Measurements from ENCODE around the gene EPB41L2. TPM values are rescaled to one million over a fixed set of nuclear protein-coding genes. Genes with fewer than 3 reads are reported as not detected.
"Not testable (repeated sequence)": the region's sequence is repeated elsewhere in the genome, so short reads cannot be mapped to it uniquely, and the experiment has no call there.

The EPB41L2 gene
- total RNA-seq, 2 donors from 2014 or later: 160 to 189 TPM

DNA sequence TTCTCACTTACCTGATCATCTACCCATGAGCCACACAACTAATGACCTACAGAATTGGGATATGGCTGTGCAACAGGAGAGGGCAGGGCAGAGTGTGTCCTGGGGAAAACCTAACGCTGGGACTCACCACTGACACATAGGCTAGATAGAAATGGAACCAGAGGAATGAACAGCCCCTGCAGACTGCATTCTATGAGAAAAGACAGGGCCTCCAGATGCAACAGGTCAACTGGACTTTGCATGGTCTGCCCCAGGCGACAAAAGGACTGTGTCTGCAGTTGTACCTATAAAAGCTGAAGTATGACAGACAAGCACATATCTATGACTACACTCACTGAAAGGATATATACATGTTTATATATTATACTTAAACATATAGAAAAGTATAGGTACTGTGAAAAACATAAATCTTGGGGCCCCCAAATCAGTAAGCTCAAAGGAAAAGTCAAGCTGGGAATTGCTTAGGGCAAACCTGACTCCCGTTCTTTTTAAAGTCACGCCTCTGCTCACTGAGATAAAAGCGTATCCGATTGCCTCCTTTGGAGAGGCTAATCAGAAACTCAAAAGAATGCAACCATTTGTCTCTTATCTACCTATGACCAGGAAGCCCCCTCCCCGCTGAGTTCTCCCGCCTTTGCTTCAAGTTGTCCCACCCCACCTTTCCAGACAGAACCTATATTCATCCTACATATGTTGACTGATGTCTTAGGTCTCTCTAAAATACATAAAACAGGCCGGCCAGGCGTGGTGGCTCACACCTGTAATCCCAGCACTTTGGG is 68.5 kb downstream of the EPB41L2 start:
- peak overlapping the region; percentile 90 for H3K27ac Mint-ChIP-seq
- Histone ChIP-seq H3K4me3 (ENCODE audit: low read length) (peak overlapping the region; percentile 10), H3K36me3 (ENCODE audit: control insufficient read depth, insufficient read depth, low read length) (peaks cover 15% of the 10 kb centered on the region), H3K9me3 (ENCODE audit: control insufficient read depth, low read length) (peaks cover 20% of the 10 kb centered on the region), H3K27ac (ENCODE audit: low read depth, low read length) (no peak overlapping the region), H3K4me1 (ENCODE audit: control insufficient read depth, insufficient read depth, low read length) (peaks cover 3% of the 10 kb centered on the region), H3K9ac (ENCODE audit: extremely low read depth, low read length, poor library complexity, severe bottlenecking) (no peak overlapping the region), H3K27me3 (ENCODE audit: control insufficient read depth, insufficient read depth, low read length, poor library complexity, severe bottlenecking) (no peaks in the 10 kb centered on the region)
- H3K9me3 Mint-ChIP-seq: peaks cover 10% of the 10 kb centered on the region
- H3K36me3 Mint-ChIP-seq (ENCODE audit: low read depth): peaks cover 9% of the 10 kb centered on the region
- H3K27me3 Mint-ChIP-seq (ENCODE audit: insufficient read depth): no peaks in the 10 kb centered on the region
- peak; percentile 67 for DNase-seq
- H3K4me1 Mint-ChIP-seq: peaks cover 67% of the 10 kb centered on the region
- WGBS, 2 experiments (ENCODE audit: insufficient coverage in 1 of 2, insufficient read length in 1 of 2): 57 to 81% methylated on average over 6 to 10 of the region's 10 CpGs
- H3K4me3 Mint-ChIP-seq: peak overlapping the region; percentile 11
- TF ChIP-seq, protein P1, sequence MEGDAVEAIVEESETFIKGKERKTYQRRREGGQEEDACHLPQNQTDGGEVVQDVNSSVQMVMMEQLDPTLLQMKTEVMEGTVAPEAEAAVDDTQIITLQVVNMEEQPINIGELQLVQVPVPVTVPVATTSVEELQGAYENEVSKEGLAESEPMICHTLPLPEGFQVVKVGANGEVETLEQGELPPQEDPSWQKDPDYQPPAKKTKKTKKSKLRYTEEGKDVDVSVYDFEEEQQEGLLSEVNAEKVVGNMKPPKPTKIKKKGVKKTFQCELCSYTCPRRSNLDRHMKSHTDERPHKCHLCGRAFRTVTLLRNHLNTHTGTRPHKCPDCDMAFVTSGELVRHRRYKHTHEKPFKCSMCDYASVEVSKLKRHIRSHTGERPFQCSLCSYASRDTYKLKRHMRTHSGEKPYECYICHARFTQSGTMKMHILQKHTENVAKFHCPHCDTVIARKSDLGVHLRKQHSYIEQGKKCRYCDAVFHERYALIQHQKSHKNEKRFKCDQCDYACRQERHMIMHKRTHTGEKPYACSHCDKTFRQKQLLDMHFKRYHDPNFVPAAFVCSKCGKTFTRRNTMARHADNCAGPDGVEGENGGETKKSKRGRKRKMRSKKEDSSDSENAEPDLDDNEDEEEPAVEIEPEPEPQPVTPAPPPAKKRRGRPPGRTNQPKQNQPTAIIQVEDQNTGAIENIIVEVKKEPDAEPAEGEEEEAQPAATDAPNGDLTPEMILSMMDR (conservative IDR thresholded peaks at IDR 0.05): no peak

DNA sequence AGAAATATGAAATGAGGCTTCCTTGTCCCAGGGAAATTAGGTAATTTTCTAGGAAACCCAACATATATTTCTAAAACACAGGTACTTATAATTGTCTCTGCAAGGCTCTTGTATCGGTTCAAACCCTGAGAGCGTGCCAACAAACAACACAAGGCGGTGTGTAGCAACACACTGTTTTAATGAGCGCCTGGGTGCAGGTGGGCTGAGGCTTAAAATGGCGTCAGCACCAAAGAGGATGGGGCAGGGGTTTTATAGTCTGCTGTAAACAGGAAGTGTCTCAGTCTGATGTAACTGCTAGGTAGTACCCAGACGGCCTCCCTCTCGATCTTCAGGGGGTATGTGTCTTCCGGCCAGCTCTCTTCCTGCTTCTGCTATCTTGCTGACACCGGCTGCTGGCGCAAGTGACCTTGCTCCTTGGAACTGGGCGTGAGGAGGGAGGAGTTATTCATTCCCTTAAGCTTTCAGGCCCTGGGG is 69.7 kb downstream of the EPB41L2 start:
- 75 to 81% methylated on average over 6 to 11 of the region's 11 CpGs for WGBS, 2 experiments (ENCODE audit: insufficient coverage in 1 of 2, insufficient read length in 1 of 2)

DNA sequence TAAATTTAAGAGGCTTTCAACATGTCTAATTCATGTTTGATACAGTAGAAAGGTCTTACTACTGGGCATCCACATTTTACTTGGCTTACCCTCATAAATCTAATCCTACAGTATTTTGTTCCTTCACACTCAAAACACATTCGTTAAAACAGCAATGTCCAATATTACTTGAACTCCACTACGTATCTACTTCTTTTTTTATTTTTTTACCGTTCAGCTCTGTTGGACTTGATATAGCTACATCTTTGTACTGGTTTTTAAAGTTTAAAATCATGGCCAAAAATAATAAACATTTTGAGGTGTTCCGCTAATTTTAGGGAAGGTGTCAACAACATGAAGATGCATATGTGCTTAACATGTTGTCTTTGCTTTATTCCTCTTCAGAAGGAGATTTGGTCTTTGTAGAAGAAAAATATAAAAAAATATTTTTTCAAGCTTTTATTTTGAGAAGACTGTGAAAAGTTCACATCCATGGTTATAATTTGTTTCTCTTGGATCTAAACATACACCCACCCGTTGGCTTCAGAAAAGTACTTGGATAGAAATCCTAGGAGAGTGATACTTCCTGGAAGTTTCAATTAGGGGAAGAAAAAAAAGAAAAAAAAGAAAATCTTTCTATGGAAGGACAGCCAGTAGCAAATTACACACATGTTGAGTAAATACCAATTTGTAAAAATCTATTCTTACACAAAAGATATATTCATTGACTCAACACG is 71.5 kb downstream of the EPB41L2 start:
- Histone ChIP-seq H3K4me1 (ENCODE audit: control insufficient read depth, insufficient read depth, low read length) (no peaks in the 10 kb centered on the region), H3K36me3 (ENCODE audit: control insufficient read depth, insufficient read depth, low read length) (peaks cover 15% of the 10 kb centered on the region), H3K27me3 (ENCODE audit: control insufficient read depth, insufficient read depth, low read length, poor library complexity, severe bottlenecking) (no peaks in the 10 kb centered on the region), H3K4me3 (ENCODE audit: low read length) (peak overlapping the region; percentile 21), H3K27ac (ENCODE audit: low read depth, low read length) (no peak overlapping the region), H3K9ac (ENCODE audit: extremely low read depth, low read length, poor library complexity, severe bottlenecking) (no peak overlapping the region), H3K9me3 (ENCODE audit: control insufficient read depth, low read length) (peaks cover 29% of the 10 kb centered on the region)
- Mint-ChIP-seq H3K4me3 (no peak overlapping the region), H3K27me3 (ENCODE audit: insufficient read depth) (no peaks in the 10 kb centered on the region), H3K4me1 (peaks cover 57% of the 10 kb centered on the region), H3K27ac (no peak overlapping the region), H3K36me3 (ENCODE audit: low read depth) (peaks cover 13% of the 10 kb centered on the region), H3K9me3 (peaks cover 10% of the 10 kb centered on the region)
- WGBS, 2 experiments (ENCODE audit: insufficient coverage in 1 of 2, insufficient read length in 1 of 2): 90 to 93% methylated on average over 4 to 6 of the region's 6 CpGs
- no peak for DNase-seq
- TF ChIP-seq, protein P1 (conservative IDR thresholded peaks at IDR 0.05): no peak

More for the DNA sequence above, 69.7 kb downstream of the EPB41L2 start:
- Mint-ChIP-seq H3K4me3 (no peak overlapping the region), H3K9me3 (peaks cover 10% of the 10 kb centered on the region), H3K4me1 (peaks cover 69% of the 10 kb centered on the region), H3K36me3 (ENCODE audit: low read depth) (peaks cover 7% of the 10 kb centered on the region), H3K27ac (peak overlapping the region; percentile 80), H3K27me3 (ENCODE audit: insufficient read depth) (no peaks in the 10 kb centered on the region)
- Histone ChIP-seq H3K9me3 (ENCODE audit: control insufficient read depth, low read length) (peaks cover 20% of the 10 kb centered on the region), H3K36me3 (ENCODE audit: control insufficient read depth, insufficient read depth, low read length) (peaks cover 15% of the 10 kb centered on the region), H3K9ac (ENCODE audit: extremely low read depth, low read length, poor library complexity, severe bottlenecking) (no peak overlapping the region), H3K27ac (ENCODE audit: low read depth, low read length) (no peak overlapping the region), H3K4me1 (ENCODE audit: control insufficient read depth, insufficient read depth, low read length) (peaks cover 3% of the 10 kb centered on the region), H3K27me3 (ENCODE audit: control insufficient read depth, insufficient read depth, low read length, poor library complexity, severe bottlenecking) (no peaks in the 10 kb centered on the region), H3K4me3 (ENCODE audit: low read length) (peak overlapping the region; percentile 56)
- TF ChIP-seq, protein P1 (conservative IDR thresholded peaks at IDR 0.05): no peak
- peak; percentile 59 for DNase-seq

DNA sequence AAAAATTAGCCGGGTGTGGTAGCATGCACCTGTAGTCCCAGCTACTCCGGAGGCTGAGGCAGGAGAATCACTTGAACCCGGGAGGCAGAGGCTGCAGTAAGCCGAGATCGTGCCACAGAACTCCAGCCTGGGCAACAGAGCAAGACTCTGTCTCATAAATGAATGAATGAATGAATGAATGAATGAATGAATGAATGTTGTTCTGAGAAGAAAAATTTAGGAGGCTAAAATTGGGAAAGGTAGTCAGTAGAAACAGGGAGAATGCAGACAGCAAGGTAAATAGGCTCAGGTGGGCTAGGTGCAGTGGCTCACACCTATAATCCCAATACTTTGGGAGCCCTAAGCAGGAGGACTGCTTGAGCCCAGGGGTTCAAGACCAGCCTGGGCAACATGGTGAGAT is 75.5 kb downstream of the EPB41L2 start:
- not testable (repeated sequence) for H3K4me1 ChIP-seq (ENCODE audit: control insufficient read depth, insufficient read depth, low read length); H3K4me3 ChIP-seq (ENCODE audit: low read length); H3K27ac Mint-ChIP-seq; H3K27me3 Mint-ChIP-seq (ENCODE audit: insufficient read depth); DNase-seq; H3K27me3 ChIP-seq (ENCODE audit: control insufficient read depth, insufficient read depth, low read length, poor library complexity, severe bottlenecking); H3K4me3 Mint-ChIP-seq; H3K27ac ChIP-seq (ENCODE audit: low read depth, low read length); H3K9ac ChIP-seq (ENCODE audit: extremely low read depth, low read length, poor library complexity, severe bottlenecking)
- 95 to 98% methylated on average over 4 to 5 of the region's 5 CpGs for WGBS, 2 experiments (ENCODE audit: insufficient coverage in 1 of 2, insufficient read length in 1 of 2)
- H3K9me3 ChIP-seq (ENCODE audit: control insufficient read depth, low read length): peaks cover 39% of the 10 kb centered on the region
- Mint-ChIP-seq H3K9me3 (peaks cover 18% of the 10 kb centered on the region), H3K4me1 (peaks cover 26% of the 10 kb centered on the region), H3K36me3 (ENCODE audit: low read depth) (peaks cover 21% of the 10 kb centered on the region)
- H3K36me3 ChIP-seq (ENCODE audit: control insufficient read depth, insufficient read depth, low read length): peaks cover 15% of the 10 kb centered on the region

All from endodermal cell (in vitro differentiated cells).